ACC112 (cell line): ENCODE results near the gene TRMT5.

Experiments used
- H2AFZ ChIP-seq: fragments of 200-600 bp; sonication (generic); one replicate; pipeline ENCODE4 v1.6.0; 2017; ENCODE audit warnings: antibody characterized with exemption, low read length; ENCODE audit not compliant: unreplicated experiment
- H3K27ac ChIP-seq: fragments of 200-600 bp; sonication (generic); 2 replicates; pipeline ENCODE4 v1.5.1; 2014; ENCODE audit warnings: low read depth, mild to moderate bottlenecking, antibody characterized with exemption, low read length, moderate library complexity
- H3K27me3 ChIP-seq: fragments of 200-600 bp; sonication (generic); 2 replicates; pipeline ENCODE4 v1.6.1; 2014; ENCODE audit warnings: mild to moderate bottlenecking, antibody characterized with exemption, low read length, moderate library complexity, mixed read lengths; ENCODE audit not compliant: insufficient read depth
- H3K36me3 ChIP-seq: fragments of 200-600 bp; sonication (generic); 2 replicates; pipeline ENCODE4 v1.6.1; 2016; ENCODE audit warnings: mild to moderate bottlenecking, antibody characterized with exemption, low read length, moderate library complexity, mixed read lengths; ENCODE audit not compliant: insufficient read depth
- H3K4me1 ChIP-seq: fragments of 200-600 bp; sonication (generic); one replicate; pipeline ENCODE4 v1.6.1; 2016; ENCODE audit warnings: low read length, mixed read lengths; ENCODE audit not compliant: insufficient read depth, unreplicated experiment, control insufficient read depth
- H3K4me3 ChIP-seq: fragments of 200-600 bp; sonication (generic); 2 replicates; pipeline ENCODE4 v1.5.1; 2014; ENCODE audit warnings: mild to moderate bottlenecking, low read depth, low read length
- H3K79me2 ChIP-seq: fragments of 200-600 bp; sonication (generic); one replicate; pipeline ENCODE4 v1.6.0; 2016; ENCODE audit warnings: low read length; ENCODE audit not compliant: control insufficient read depth, unreplicated experiment, insufficient read depth

The TRMT5 gene

DNA sequence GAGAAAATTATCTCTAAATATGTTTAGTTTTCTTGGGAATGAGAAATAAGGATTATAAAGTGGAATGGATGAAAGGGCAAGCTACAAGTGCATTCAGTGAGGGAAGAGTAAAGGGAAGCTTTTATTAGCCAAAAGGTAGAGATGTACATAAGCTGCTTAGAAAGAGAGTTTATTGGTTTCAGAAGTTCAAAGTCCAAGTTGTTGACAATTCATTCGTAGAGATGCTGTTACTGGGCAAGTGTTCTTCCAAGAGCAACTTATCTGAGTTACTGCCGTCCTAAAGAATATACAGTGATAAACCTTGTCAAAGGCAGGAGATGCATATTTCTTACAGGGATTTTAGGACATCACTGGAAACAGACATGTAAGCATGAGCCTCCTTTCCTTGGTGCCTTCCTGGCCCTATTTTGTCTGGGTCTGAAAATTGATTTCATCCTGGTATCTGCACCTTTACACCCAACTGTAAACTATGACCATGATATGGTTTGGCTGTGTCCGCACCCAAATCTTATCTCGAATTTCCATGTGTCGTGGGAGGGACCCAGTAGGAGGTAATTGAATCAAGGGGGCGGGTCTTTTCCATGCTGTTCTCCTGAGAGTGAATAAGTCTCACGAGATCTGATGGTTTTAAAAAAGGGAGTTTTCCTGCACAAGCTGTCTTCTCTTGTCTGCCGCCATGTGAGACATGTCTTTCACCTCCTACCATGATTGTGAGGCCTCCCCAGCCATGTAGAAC lies 46.8 kb downstream of the TRMT5 start:
- no peaks in the 10 kb centered on the region for H3K27me3 ChIP-seq

DNA sequence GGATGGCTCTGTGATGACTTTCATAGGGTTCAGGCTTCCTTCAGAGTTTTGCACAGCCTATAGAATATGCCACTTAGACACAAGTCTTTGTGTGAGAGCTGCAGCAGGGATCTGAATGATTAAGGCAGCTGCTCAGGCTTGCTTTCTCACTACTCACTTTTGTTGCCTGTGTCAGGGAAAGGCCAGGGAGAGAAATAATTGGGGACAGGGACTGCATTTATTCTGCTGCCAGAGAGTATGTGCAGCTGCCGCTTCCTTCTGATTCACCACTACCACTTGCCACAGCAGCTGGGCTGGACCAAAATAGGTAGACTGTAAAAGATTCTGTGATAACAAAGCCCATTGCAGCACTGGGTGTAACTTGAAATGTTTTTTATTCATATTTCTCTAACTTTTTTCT lies 49.7 kb downstream of the TRMT5 start:
- Histone ChIP-seq H3K79me2 (no peaks in the 10 kb centered on the region), H2AFZ (no peak overlapping the region)

More for the DNA sequence above, 46.8 kb downstream of the TRMT5 start:
- no peaks in the 10 kb centered on the region for H3K79me2 ChIP-seq
- no peak overlapping the region for H2AFZ ChIP-seq
- H3K4me1 ChIP-seq: no peaks in the 10 kb centered on the region
- no peak overlapping the region for H3K27ac ChIP-seq
- H3K36me3 ChIP-seq: 0 out of 2 replicates have a peak, but pooled peaks cover 3% of the 10 kb centered on the region
- no peak overlapping the region for H3K4me3 ChIP-seq

DNA sequence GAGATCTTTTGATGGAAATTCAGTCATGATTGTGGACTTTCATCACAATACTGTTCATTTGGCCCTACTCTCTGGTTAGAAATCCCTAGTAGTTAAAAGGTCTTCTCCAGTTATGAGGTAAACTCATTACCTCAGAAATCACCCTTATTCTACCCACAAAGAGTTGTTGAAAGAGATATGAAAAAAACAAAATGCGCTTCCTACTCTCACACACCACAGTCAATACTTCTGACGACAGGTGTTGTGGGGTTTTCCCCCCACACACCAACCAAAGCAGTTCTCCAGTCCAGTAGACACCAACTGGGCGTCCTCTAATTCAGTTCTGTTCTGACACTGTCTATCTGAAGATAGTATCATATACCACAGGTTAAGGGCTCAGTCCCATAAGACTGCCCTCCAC lies 54.9 kb downstream of the TRMT5 start:
- H3K27ac ChIP-seq: no peak overlapping the region
- H3K79me2 ChIP-seq: no peaks in the 10 kb centered on the region
- no peak overlapping the region for H2AFZ ChIP-seq
- H3K4me1 ChIP-seq: peaks cover 5% of the 10 kb centered on the region
- H3K27me3 ChIP-seq: no peaks in the 10 kb centered on the region
- H3K36me3 ChIP-seq: no peaks in the 10 kb centered on the region
- no peak overlapping the region for H3K4me3 ChIP-seq

More for the DNA sequence above, 49.7 kb downstream of the TRMT5 start:
- Histone ChIP-seq H3K27ac (no peak overlapping the region), H3K36me3 (0 out of 2 replicates have a peak, but pooled peaks cover 3% of the 10 kb centered on the region), H3K27me3 (no peaks in the 10 kb centered on the region), H3K4me3 (no peak overlapping the region), H3K4me1 (no peaks in the 10 kb centered on the region)

DNA sequence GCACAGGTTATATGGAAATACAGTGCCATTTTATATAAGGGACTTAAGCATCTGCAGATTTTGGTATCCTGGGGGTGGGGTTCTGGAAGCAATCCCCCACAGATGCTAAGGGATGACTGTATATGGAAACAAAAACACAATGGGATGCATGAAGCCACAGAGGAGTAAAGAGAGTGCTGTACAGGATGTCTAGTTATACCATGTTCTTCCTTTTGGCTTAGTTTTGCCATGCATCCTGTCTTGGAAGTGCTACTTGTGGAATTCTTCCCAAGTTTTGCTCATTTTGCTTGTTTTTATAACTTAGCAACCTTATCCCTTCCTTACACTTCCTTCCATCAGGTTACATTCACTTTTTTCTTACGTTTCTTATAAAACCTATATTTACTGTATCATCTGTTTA lies 55.6 kb downstream of the TRMT5 start:
- Histone ChIP-seq H3K79me2 (no peaks in the 10 kb centered on the region), H2AFZ (no peak overlapping the region), H3K4me1 (peaks cover 5% of the 10 kb centered on the region), H3K27me3 (no peaks in the 10 kb centered on the region), H3K27ac (no peak overlapping the region), H3K4me3 (no peak overlapping the region), H3K36me3 (no peaks in the 10 kb centered on the region)

DNA sequence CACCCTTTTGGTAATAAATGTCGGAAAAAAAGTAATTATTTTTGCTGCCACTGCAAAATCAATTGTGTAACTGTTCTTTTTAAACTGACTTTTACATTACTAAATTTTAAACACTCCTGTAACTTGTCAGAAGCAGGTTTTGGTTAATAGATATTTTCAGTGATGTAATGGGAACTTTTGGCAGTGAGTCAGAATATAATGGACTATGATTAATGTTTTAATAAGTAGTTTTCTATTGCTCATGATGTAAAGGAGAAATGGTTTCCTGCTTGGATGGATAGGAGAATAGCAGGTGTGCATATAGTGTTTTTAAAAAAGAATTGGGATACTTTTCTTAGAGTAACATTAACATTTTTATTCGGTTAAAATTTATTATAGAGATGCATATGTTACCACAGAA lies 58.8 kb downstream of the TRMT5 start:
- Histone ChIP-seq H3K27ac (no peak overlapping the region), H2AFZ (no peak overlapping the region), H3K36me3 (no peaks in the 10 kb centered on the region), H3K4me3 (no peak overlapping the region), H3K79me2 (no peaks in the 10 kb centered on the region), H3K27me3 (no peaks in the 10 kb centered on the region), H3K4me1 (peaks cover 5% of the 10 kb centered on the region)
